ENCODE measurements around the gene CCDC57.

CCDC57 gene

GRCh38 chr17:82088838-82089722, 123.6 kb downstream of the CCDC57 start:
- DNase-seq, result no peak

- DNase-seq, result no peak
These were observed 124.4 kb downstream of the CCDC57 start for GRCh38 chr17:82087961-82088837.

GRCh38 chr17:82086941-82087906, 125.4 kb downstream of the CCDC57 start:
- no peak for DNase-seq

GRCh38 chr17:82085931-82086764, 126.5 kb downstream of the CCDC57 start:
- DNase-seq, result no peak

GRCh38 chr17:82085031-82085861, 127.4 kb downstream of the CCDC57 start:
- DNase-seq, result no peak

GRCh38 chr17:82084373-82085030, 128.1 kb downstream of the CCDC57 start:
- no peak for DNase-seq

GRCh38 chr17:82083533-82084359, 128.9 kb downstream of the CCDC57 start:
- no peak for DNase-seq

- DNase-seq, result no peak
These were observed 129.6 kb downstream of the CCDC57 start for GRCh38 chr17:82083009-82083408.

- DNase-seq, result no peak
These were observed 130.2 kb downstream of the CCDC57 start for GRCh38 chr17:82082456-82082855.

GRCh38 chr17:82081966-82082365, 130.7 kb downstream of the CCDC57 start:
- no peak for DNase-seq

GRCh38 chr17:82081546-82081945, 131.1 kb downstream of the CCDC57 start:
- DNase-seq, result no peak

GRCh38 chr17:82080789-82081464, 131.7 kb downstream of the CCDC57 start:
- DNase-seq, result no peak

GRCh38 chr17:82080048-82080788, 132.4 kb downstream of the CCDC57 start:
- no peak for DNase-seq

- DNase-seq, result no peak
These were observed 133.5 kb downstream of the CCDC57 start for GRCh38 chr17:82079001-82079677.

- no peak for DNase-seq
These were observed 134.2 kb downstream of the CCDC57 start for GRCh38 chr17:82078433-82078832.

GRCh38 chr17:82077617-82078358, 134.9 kb downstream of the CCDC57 start:
- DNase-seq, result no peak

Measured in CD4-positive, alpha-beta T cell treated with Interferon gamma for 1 hour (primary cell).